Ovary (tissue), 3 donors: ENCODE results near the gene METTL16.

ENCODE experiments used
- CTCF ChIP-seq, 3 donors: fragments of 450-650 bp in 2 of 3; fragments of 200-600 bp in 1 of 3; IDR thresholded peaks; one replicate each; pipeline versions ENCODE4 v1.5.1 to v1.8.0; 2016 to 2022; ENCODE audit warnings: antibody characterized with exemption in 3 of 3, mild to moderate bottlenecking in 1 of 3
- POLR2A ChIP-seq: fragments of 450-650 bp; IDR thresholded peaks from one replicate; pipeline ENCODE4 v1.6.1; 2017; ENCODE audit warnings: antibody characterized with exemption, mild to moderate bottlenecking, moderate library complexity
- donor health status: DM: no; HTN: no; CAD: no.

- TF ChIP-seq CTCF (IDR thresholded peaks at IDR 0.05) (no peak), POLR2A (no peak)
Observed at GRCh38 chr17:2374549-2375285, 137.0 kb downstream of the METTL16 start.
